ENCODE results near the gene SPOCK2.

The SPOCK2 gene

GRCh38 chr10:72012796-72013195 is 75.6 kb downstream of the SPOCK2 start:
- no peak for DNase-seq (ENCODE audit: low read depth in 3 of 3, low spot score in 1 of 3)

- DNase-seq (ENCODE audit: low read depth in 3 of 3, low spot score in 1 of 3), result no peak
Observed at GRCh38 chr10:72011976-72012512, 76.3 kb downstream of the SPOCK2 start.

GRCh38 chr10:72011468-72011867 is 76.9 kb downstream of the SPOCK2 start:
- no peak for DNase-seq (ENCODE audit: low read depth in 3 of 3, low spot score in 1 of 3)

GRCh38 chr10:72011016-72011415 is 77.3 kb downstream of the SPOCK2 start:
- no peak for DNase-seq (ENCODE audit: low read depth in 3 of 3, low spot score in 1 of 3)

- no peak for DNase-seq (ENCODE audit: low read depth in 3 of 3, low spot score in 1 of 3)
Observed at GRCh38 chr10:72010234-72010973, 77.9 kb downstream of the SPOCK2 start.

GRCh38 chr10:72009425-72010081 is 78.8 kb downstream of the SPOCK2 start:
- DNase-seq (ENCODE audit: low read depth in 3 of 3, low spot score in 1 of 3), result no peak

GRCh38 chr10:72009051-72009424 is 79.3 kb downstream of the SPOCK2 start:
- no peak for DNase-seq (ENCODE audit: low read depth in 3 of 3, low spot score in 1 of 3)
